A673 (cell line): ENCODE results near the gene CENPH.

Source experiments
- CTCF ChIP-seq: fragments of 300-800, 200-600 bp; sonication (generic); conservative IDR thresholded peaks from 2 replicates; pipeline ENCODE4 v1.5.1; 2017; ENCODE audit warnings: low read depth, mild to moderate bottlenecking, antibody characterized with exemption, low read length, moderate library complexity, mixed read lengths
- EZH2 ChIP-seq: fragments of 200-600 bp; sonication (generic); IDR thresholded peaks from 2 replicates; pipeline ENCODE4 v1.6.1; 2017; ENCODE audit warnings: borderline replicate concordance, low read depth, mild to moderate bottlenecking, mixed read lengths, antibody characterized with exemption, low read length; ENCODE audit not compliant: poor library complexity, severe bottlenecking

DNA sequence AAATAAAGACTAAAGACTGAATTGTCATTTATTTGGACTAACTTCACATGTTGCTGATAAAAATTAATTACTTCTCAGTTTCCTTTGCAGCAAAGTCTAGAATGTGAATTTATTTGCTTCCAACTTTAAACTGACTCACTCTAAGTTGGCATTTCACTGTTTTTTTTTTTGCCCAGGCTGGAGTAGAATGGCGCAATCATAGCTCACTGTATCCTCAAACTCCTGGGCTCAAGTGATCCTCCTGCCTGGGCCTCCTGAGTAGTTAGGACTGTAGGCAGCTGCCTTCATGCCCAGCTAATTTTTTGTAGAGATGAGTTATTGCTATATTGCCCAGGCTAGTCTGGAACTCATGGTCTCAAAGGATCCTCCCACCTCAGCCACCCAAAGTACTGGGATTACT, 18.9 kb upstream of the CENPH start:
- no peak for TF ChIP-seq CTCF
- no peak for TF ChIP-seq EZH2
